GM03348 (cell line): ENCODE measurements around the gene VGLL2.

ENCODE experiments used
- DNase-seq: peaks from one replicate; pipeline ENCODE4 v3.0.0; 2012; ENCODE audit warnings: low spot score

VGLL2 gene

DNA sequence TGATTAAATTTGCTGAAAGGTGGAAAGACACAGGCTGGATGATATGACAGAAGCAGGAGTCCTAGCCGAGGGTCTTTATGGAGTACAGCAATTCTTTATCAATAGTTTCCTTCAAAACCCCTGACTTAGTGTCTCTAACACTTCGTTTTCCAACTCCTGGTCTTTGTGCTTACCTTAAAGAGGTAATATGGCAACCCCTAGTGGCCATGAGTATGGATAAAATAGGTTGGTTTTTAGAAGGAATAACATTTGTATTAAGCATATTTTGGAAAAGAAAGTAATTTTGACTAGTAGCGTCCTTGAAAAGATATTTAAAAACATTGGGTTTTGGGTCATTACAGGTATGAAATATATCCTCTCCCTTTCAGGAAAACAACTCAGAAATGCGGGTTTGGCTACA lies 51.9 kb downstream of the VGLL2 start:
- DNase-seq = no peak
